ENCODE data around the gene SSBP2.

- TF ChIP-seq CTCF (IDR thresholded peaks at IDR 0.05) = no peak
- no peak for TF ChIP-seq POLR2A (IDR thresholded peaks at IDR 0.05)
Observed at GRCh38 chr5:81633891-81634290, 117.0 kb downstream of the SSBP2 start.

Data from Peyer's patch (tissue), 4 donors.